ENCODE results near the gene ING2. TPM values are rescaled to one million over a fixed set of nuclear protein-coding genes. Genes with fewer than 3 reads are reported as not detected.
"Not testable (repeated sequence)": the region's sequence is repeated elsewhere in the genome, so short reads cannot be mapped to it uniquely, and the experiment has no call there.

ING2 gene, protein sequence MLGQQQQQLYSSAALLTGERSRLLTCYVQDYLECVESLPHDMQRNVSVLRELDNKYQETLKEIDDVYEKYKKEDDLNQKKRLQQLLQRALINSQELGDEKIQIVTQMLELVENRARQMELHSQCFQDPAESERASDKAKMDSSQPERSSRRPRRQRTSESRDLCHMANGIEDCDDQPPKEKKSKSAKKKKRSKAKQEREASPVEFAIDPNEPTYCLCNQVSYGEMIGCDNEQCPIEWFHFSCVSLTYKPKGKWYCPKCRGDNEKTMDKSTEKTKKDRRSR
- polyA plus RNA-seq (2011; rRNA removed): 4.4 and 8.2 TPM in 2 replicates
- polyA minus RNA-seq (2011; rRNA and poly(A)+ RNA removed): 0.57 and 0.90 TPM in 2 replicates

DNA sequence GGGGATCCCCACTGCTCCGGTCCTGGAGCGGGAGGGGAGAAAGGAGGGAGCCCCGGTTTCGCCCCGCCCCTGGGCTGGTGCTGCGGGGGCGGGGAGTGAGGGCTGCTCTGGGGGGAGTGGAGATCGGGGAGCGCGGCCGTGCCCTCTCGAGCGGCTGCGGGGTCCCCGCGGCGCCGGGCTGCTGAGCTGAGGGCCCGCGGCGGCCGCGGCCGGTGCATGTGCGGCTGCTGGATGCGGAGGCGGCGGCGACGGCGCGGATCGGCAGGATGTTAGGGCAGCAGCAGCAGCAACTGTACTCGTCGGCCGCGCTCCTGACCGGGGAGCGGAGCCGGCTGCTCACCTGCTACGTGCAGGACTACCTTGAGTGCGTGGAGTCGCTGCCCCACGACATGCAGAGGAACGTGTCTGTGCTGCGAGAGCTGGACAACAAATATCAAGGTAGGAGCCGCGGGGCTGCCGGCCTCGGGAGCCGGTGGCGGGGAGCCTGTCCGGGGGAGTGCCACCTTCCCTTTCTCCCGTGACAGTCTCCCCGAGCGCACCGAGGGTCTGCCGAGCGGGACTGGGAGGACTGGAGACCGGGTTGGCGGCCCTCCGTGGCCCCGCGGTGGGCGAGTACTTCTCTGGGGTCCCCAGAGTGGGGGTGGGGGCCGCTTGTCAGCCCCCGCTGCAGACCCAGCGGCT lies at the start of gene ING2:
TSS of gene ING2 (plus strand) at position 129 of the 681 bp plus-strand sequence. CDS start at position 267, 138 bp downstream.
- TF ChIP-seq, protein P1, sequence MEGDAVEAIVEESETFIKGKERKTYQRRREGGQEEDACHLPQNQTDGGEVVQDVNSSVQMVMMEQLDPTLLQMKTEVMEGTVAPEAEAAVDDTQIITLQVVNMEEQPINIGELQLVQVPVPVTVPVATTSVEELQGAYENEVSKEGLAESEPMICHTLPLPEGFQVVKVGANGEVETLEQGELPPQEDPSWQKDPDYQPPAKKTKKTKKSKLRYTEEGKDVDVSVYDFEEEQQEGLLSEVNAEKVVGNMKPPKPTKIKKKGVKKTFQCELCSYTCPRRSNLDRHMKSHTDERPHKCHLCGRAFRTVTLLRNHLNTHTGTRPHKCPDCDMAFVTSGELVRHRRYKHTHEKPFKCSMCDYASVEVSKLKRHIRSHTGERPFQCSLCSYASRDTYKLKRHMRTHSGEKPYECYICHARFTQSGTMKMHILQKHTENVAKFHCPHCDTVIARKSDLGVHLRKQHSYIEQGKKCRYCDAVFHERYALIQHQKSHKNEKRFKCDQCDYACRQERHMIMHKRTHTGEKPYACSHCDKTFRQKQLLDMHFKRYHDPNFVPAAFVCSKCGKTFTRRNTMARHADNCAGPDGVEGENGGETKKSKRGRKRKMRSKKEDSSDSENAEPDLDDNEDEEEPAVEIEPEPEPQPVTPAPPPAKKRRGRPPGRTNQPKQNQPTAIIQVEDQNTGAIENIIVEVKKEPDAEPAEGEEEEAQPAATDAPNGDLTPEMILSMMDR (IDR thresholded peaks at IDR 0.05; ENCODE audit: insufficient read depth, low read depth, low read length): no peak
- DNase-seq (ENCODE audit: low read depth): no peak
- Histone ChIP-seq H3K27me3 (ENCODE audit: control insufficient read depth, insufficient read depth, low read length) (no peaks in the 10 kb centered on the region), H3K4me3 (ENCODE audit: low read depth, low read length) (peak within 1 kb of the TSS; percentile 75), H3K36me3 (ENCODE audit: control insufficient read depth, insufficient read depth, low read length) (no peaks in the 10 kb centered on the region)
- POLR2A ChIA-PET: interaction anchor here (0.6 kb wide), 1 partner anchor 10 kb away, joined by 3 read pairs; no protein-coding TSS in a partner anchor
- CTCF ChIA-PET: interaction anchor here (1.0 to 1.5 kb wide), 3 partner anchors 10 to 97 kb away, joined by 3 to 4 read pairs (median 3); no protein-coding TSS in a partner anchor

DNA sequence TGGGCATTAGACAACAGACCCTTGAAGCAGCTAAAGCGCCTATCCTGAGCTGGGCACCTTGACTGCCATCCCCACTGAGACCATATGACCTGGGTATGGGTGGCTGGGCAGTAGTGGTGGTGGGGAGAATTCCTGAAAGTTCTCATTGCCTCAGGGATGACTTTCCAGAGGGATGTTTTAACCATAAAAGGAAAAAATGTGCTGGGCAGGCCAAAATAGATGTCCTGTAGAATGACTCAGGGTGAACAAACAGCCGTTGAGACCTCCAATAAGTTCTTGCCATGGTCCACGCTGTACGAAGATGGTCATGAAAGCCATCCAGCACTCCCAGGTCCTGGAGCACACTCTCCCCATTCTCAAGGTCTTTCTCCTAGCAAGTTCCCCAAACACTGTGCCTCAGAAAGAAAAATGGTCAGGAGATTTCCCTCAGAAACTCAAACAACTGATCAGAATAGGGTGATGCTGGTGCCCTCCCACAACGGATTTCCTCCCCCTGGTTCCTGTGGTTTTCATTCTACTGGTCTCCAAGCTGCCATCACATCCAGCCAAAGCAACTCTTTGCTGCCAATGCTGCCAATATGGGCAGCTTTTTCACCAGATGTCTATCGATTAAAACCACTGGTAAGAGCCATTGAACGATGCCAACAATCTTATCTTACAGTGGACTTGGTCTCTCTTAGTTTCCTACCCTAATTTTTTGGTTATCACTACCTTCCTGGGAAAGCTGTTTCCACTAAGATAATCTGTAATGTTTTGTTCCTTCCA lies 49.2 kb upstream of the ING2 start:
- H3K4me3 ChIP-seq (ENCODE audit: low read depth, low read length): no peak overlapping the region
- CTCF ChIA-PET: interaction anchor here (0.8 kb wide), 1 partner anchor 19 kb away, joined by 4 read pairs; no protein-coding TSS in a partner anchor
- no peaks in the 10 kb centered on the region for H3K27me3 ChIP-seq (ENCODE audit: control insufficient read depth, insufficient read depth, low read length)
- no peaks in the 10 kb centered on the region; the same call in 1 of the 2 replicates for H3K36me3 ChIP-seq (ENCODE audit: control insufficient read depth, insufficient read depth, low read length)
- TF ChIP-seq, protein P1 (IDR thresholded peaks at IDR 0.05; ENCODE audit: insufficient read depth, low read depth, low read length): no peak
- POLR2A ChIA-PET: no interaction called here
- DNase-seq (ENCODE audit: low read depth): no peak

DNA sequence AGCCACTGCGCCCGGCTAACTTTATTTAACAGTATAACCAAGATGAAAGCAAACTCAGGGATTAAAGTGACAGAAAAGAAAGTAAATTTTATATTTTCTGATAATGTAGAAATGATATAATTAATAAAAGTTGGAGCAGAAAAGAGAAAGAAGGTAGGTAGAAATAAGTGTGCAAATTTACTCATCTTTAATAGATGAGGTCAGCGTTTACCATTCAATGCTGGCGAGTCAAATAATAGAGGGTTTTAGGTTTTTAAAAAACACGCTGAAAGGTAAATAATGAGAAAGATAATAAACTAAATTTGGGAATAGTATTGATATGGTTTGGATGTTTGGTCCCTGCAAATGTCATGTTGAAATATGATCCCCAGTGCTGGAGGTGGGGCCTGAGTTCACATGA lies 46.9 kb upstream of the ING2 start:
- POLR2A ChIA-PET: no interaction called here
- H3K4me3 ChIP-seq (ENCODE audit: low read depth, low read length): no peak overlapping the region
- CTCF ChIA-PET: no interaction called here
- no peak for DNase-seq (ENCODE audit: low read depth)
- no peaks in the 10 kb centered on the region; the same call in 1 of the 2 replicates for H3K36me3 ChIP-seq (ENCODE audit: control insufficient read depth, insufficient read depth, low read length)
- TF ChIP-seq, protein P1 (IDR thresholded peaks at IDR 0.05; ENCODE audit: insufficient read depth, low read depth, low read length): no peak
- no peaks in the 10 kb centered on the region for H3K27me3 ChIP-seq (ENCODE audit: control insufficient read depth, insufficient read depth, low read length)

DNA sequence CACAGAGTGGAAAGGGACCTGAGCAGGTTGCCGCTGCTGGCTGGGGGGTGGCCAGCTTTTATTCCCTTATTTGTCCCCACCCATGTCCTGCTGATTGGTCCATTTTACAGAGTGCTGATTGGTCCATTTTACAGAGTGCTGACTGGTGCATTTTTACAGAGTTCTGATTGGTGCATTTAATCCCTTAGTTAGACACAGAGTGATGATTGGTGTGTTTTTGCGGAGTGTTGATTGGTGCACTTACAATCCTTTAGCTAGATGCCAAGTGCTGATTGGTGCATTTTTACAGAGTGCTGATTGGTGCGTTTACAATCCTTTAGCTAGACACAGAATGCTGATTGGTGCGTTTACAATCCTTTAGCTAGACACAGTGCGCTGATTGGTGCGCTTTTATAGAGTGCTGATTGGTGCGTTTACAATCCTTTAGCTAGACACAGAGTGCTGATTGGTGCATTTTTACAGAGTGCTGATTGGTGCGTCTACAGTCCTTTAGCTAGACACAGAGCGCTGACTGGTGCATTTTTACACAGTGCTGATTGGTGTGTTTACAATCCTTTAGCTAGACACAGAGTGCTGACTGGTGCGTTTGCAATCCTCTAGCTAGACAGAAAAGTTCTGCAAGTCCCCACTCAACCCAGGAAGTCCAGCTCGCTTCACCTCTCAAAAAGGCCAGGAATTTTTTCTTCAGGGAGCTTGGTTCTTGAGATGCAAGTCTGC lies 40.8 kb upstream of the ING2 start:
- H3K36me3 ChIP-seq (ENCODE audit: control insufficient read depth, insufficient read depth, low read length); H3K27me3 ChIP-seq (ENCODE audit: control insufficient read depth, insufficient read depth, low read length); POLR2A ChIA-PET; H3K4me3 ChIP-seq (ENCODE audit: low read depth, low read length); DNase-seq (ENCODE audit: low read depth): not testable (repeated sequence)
- CTCF ChIA-PET: interaction anchor here (0.6 to 0.7 kb wide), 3 partner anchors 138 to 255 kb away, joined by 3 read pairs; no protein-coding TSS in a partner anchor

DNA sequence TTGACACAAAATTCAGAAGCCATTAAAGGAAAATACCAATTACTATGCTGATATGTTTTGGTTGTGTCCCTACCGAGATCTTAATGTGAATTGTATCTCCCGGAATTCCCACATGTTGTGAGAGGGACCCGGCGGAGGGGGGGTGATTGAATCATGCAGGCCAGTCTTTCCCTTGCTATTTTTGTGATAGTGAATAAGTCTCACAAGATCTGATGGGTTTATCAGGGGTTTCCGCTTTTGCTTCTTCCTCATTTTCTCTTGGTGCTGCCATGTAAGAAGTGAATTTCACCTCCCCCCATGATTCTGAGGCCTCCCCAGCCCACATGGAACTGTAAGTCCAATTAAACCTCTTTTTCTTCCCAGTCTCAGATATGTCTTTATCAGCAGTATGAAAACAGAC lies 39.0 kb upstream of the ING2 start:
- H3K4me3 ChIP-seq (ENCODE audit: low read depth, low read length); H3K36me3 ChIP-seq (ENCODE audit: control insufficient read depth, insufficient read depth, low read length); H3K27me3 ChIP-seq (ENCODE audit: control insufficient read depth, insufficient read depth, low read length); DNase-seq (ENCODE audit: low read depth); POLR2A ChIA-PET: not testable (repeated sequence)
- CTCF ChIA-PET: interaction anchor here (0.7 kb wide), 1 partner anchor 37 kb away, joined by 3 read pairs; no protein-coding TSS in a partner anchor
